Vagina (tissue), 2 donors: ENCODE data around the gene CHD5.

Experiments used
- CTCF ChIP-seq, 3 experiments: fragments of 450-650 bp in 2 of 3; fragments of 200-600 bp in 1 of 3; sonication (generic) in 1 of 3; IDR thresholded peaks; one replicate each; pipeline ENCODE4 v1.5.1; 2017 to 2019; ENCODE audit warnings: antibody characterized with exemption in 3 of 3, mild to moderate bottlenecking in 2 of 3, moderate library complexity in 2 of 3
- POLR2A ChIP-seq, 2 donors: fragments of 450-650 bp; IDR thresholded peaks; one replicate each; pipeline ENCODE4 v1.6.1; 2017; ENCODE audit warnings: antibody characterized with exemption in 2 of 2, mild to moderate bottlenecking in 2 of 2, moderate library complexity in 2 of 2
- POLR2AphosphoS5 ChIP-seq, 2 donors: sonication (generic); formaldehyde crosslinking; IDR thresholded peaks; one replicate each; pipeline ENCODE4 v1.9.0; 2017; ENCODE audit warnings: antibody characterized with exemption in 2 of 2, mild to moderate bottlenecking in 2 of 2, low read depth in 1 of 2; ENCODE audit not compliant: insufficient read depth in 1 of 2

- peak in 1 of 3 experiments; percentile 15 for TF ChIP-seq CTCF (IDR thresholded peaks at IDR 0.05)
- no peak for TF ChIP-seq POLR2A (IDR thresholded peaks at IDR 0.05)
- no peak for TF ChIP-seq POLR2AphosphoS5 (IDR thresholded peaks at IDR 0.05; ENCODE audit: insufficient read depth in 1 of 2, low read depth in 1 of 2)
Measured at GRCh38 chr1:6108937-6109614, 71.0 kb downstream of the CHD5 start.
